Left ventricle myocardium superior (tissue), 1 donor: ENCODE data around the gene CEACAM1. TPM values are rescaled to one million over a fixed set of nuclear protein-coding genes. Genes with fewer than 3 reads are reported as not detected.
"Not testable (repeated sequence)": the region's sequence is repeated elsewhere in the genome, so short reads cannot be mapped to it uniquely, and the experiment has no call there.

Source experiments
- ATAC-seq: fragments of 200-7000 bp; cut with Tn5 transposase; one replicate; pipeline ENCODE4 v1.9.1; 2020; ENCODE audit warnings: mild to moderate bottlenecking, moderate library complexity
- DNase-seq: peaks from one replicate; pipeline ENCODE4 v3.0.0-alpha.2; 2020
- intact Hi-C: fragments of 100-400 bp; cut with micrococcal nuclease; formaldehyde crosslinking; loops from one replicate; pipeline ENCODE4 v1.11.0; 2022
- total RNA-seq: library from RNA; stranded (reverse); fragmentation: NEBNext Ultra II Directional; extraction: Animal tissue kit (Norgen Biotek cat#: 25700); gene quantifications from one replicate; pipeline ENCODE4 v1.2.1, GENCODE V29; 2021
- donor health status: DM: no; HTN: yes; CAD: no; lungs with severe emphysema.

The CEACAM1 gene
- total RNA-seq, 1 donor from 2014 or later = 4.0 TPM

GRCh38 chr19:42521346-42522030 is 6.8 kb downstream of the CEACAM1 start:
- DNase-seq (no peak), ATAC-seq (no peak)
- intact Hi-C loops = no loop called here

DNA sequence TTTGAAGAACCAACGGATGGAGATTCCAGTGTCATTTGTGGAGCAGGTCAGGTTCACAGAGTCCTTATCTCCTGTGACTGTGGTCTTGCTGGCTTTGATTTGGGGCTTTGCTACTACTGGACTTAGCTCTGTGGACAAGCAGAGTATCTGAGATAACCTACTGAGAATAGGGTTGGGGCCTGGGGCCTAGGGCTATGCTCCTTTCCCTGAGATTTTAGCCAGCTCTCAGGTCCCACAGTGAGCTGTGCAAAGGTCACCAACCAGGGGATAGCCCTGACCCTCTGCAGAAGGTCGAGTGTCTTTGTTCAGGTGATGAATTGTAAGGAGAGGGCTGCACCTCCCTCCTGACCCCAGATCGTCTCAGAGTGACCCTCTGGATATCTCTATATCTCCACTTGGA is 9.2 kb downstream of the CEACAM1 start:
- DNase-seq = no peak
- intact Hi-C loops = no loop called here
- ATAC-seq = no peak

DNA sequence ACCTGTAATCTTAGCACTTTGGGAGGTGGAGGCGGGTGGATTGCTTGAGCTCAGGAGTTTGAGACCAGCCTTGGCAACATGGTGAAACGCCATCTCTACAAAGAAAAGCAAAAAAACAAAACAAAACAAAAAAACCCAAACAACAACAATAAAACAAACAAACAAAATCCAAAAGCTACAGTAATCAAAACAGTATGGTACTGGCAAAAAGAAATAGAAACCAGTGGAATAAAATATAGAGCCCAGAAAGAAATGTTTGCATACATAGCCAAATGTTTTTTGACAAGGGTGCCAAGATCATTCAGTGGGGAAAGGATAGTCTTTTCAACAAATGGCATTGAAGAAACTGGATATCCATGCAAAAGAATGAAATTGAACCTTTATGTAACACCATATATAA is 11.5 kb downstream of the CEACAM1 start:
- no peak for ATAC-seq
- DNase-seq = no peak
- intact Hi-C loops = no loop called here

DNA sequence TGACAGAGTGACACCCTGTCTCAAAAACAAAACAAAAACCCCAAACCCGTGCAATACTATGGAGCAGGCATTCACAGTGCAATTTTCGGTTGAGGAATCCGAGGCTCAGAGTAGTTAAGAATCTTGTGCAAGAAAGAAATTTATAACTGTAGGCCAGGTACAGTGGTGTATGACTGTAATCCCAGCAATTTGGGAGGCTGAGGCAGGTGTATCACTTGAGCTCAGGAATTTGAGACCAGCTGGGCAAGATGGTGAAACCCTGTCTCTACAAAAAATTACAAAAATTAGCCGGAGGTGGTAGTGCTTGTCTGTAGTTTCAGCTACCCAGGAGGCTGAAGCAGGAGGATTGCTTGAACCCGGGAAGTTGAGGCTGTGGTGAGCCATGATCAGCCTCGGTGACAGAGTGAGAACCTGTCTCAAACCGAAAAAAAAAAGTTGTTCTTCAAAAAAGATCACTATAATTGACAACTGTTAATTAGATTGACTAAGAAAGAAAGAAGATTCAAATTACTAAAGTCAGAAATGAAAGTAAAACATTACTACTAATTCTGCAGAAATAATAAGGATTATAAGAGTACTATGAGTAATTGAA is 12.9 kb downstream of the CEACAM1 start:
- intact Hi-C loops = no loop called here
- DNase-seq (no peak), ATAC-seq (no peak)

DNA sequence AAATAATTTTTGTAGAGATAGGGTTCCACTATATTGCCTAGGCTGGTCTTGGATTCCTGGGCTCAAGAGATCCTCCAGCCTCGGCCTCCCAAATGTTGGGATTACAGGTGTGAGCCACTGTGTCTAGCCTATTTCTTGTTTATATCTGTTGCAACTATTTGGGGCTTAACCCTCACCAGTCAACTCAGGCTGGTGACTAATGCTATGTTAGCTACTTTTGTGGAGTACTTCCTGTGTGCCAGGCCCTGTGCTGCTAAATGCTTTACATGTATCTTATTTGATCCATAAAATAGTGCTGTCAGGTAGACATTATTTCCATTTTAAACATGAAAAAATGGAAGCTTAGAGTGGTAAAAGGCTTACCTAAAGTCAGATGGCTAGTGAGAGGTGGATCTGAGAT is 13.8 kb downstream of the CEACAM1 start:
- intact Hi-C loops = no loop called here
- DNase-seq = no peak
- no peak for ATAC-seq

DNA sequence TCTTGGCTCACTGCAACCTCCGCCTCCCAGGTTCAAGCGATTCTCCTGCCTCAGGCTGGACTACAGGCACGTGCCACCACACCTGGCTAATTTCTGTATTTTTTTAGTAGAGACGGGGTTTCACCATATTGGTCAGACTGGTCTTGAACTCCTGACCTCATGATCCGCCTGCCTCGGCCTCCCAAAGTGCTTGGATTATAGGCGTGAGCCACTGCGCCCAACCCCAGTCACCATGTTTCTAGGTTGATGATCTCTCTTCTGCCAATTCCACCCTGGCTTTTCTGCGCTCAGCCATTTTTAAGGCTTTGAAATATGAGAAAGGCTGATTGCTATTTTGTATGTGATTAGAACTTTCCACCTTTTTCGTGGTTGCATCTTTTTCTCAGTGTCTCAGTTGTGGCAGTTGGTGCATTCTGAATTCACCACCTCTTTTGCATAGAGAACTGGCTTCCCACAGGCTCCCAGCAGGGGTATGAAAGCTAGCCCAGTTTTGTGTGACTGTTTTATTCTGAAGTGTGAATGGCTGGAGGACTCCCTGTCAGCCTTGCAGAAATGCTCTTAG is 15.5 kb downstream of the CEACAM1 start:
- no peak for DNase-seq
- ATAC-seq = no peak
- intact Hi-C loops = no loop called here

- no peak for ATAC-seq
- DNase-seq = no peak
These were observed 16.1 kb downstream of the CEACAM1 start for GRCh38 chr19:42512130-42512636.

DNA sequence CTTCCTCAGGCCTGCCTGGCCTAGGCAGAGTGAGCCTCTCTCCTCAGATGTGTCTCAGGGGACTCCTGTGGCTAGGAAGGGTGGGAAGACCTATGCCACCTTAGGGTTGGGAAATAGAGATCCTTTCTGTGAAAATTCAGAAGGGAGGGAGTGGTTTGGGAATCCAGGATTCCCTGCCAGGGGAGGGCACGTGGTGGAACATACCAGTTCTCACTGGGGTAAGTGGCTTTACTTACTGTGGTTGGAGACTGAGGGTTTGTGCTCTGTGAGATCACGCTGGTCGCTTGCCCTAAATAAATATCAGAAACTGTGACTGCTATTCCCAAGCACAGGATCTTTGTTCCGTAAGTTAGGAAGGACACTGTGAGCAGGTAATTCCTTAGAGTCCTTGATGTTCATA is 16.9 kb downstream of the CEACAM1 start:
- ATAC-seq (no peak), DNase-seq (no peak)
- intact Hi-C loops = no loop called here

More at GRCh38 chr19:42512130-42512636, 16.1 kb downstream of the CEACAM1 start:
- intact Hi-C loops = no loop called here

DNA sequence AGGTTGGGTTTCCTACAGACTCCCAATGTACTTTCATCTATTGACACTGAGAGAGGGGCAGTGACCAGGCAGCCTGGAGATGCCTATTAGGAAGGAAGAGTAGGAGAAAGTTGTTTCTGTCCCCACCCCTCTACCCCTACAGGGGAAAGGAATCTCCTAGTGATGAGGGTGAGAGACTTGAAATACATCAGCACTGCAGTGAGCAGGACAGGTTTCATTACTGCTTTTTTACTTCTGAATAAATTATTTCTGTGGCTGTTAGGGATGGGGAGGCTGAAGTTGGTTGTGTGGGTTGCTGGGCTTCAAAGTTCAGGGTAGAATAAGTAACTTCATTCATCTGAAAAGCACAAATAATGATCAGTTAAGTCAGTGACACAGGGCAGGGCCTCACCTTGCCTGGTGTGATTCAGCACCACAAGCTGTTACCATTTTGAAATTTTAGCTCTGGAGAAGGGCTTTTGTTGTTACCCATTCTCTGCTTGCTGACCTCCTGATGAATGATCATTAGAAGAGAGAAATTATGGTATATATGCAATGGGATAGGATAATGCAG is 19.3 kb downstream of the CEACAM1 start:
- intact Hi-C loops = no loop called here
- no peak for DNase-seq
- no peak for ATAC-seq

DNA sequence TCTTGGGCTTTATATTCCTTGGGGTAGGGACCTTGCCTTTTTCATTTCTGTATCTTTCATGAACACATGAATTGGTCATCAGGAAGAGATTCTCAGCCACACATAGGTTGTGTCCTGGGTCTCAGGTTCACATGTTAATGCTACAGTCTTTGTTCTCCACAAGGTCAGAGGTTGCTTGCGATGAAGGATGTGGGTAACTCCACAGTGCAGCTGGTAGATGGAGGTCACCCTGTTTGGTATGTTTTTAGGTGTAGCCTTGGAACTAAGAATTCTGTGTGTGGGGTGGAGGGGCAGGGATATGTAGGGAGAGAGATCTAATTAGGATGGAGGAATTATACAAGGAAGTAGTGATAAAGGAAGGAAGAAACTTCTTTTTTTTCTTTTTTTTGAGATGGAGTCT is 23.2 kb downstream of the CEACAM1 start:
- ATAC-seq (no peak), DNase-seq (no peak)
- intact Hi-C loops = no loop called here

GRCh38 chr19:42501733-42502132 is 26.5 kb downstream of the CEACAM1 start:
- ATAC-seq = no peak
- DNase-seq = no peak
- intact Hi-C loops = no loop called here

- ATAC-seq, DNase-seq, intact Hi-C loops: not testable (repeated sequence)
These were observed 27.0 kb downstream of the CEACAM1 start for GRCh38 chr19:42501243-42501642.

- intact Hi-C loops = no loop called here
- DNase-seq = no peak
- peak; percentile 22 for ATAC-seq
These were observed 30.0 kb downstream of the CEACAM1 start for GRCh38 chr19:42498169-42498757.

DNA sequence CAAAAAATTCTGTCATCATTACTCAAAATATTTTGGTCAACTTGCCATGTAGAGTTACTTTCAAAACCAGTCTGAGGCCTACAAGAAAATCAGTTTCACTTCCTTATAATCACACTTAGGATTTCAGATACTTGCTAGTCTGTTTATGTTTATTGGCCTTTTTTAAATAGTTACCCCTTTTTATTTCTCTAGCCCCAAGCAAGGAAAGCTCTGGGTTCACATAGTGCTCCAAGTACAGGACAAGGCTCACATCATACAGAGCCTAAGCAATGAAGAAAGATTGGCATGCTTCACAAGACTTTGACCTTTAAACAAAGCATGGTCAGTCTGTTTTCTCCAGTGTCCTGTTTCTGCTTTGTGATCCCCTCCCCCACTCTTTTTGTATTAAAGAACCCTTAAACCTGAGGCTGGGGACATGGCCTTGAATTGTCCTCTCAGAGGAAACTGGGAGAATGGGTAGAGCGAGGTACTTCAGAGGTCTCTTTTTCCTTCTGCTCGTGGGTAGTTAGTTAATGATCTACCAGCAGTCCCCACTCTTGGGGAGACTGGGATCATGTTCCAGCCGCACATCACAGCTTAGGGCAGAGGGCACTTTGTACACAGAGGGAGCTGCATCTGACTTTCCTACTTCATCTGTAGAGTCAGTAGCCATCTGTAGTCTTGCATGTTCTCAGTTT is 30.7 kb downstream of the CEACAM1 start:
- no peak for ATAC-seq
- DNase-seq = no peak
- intact Hi-C loops = no loop called here

GRCh38 chr19:42496460-42497133 is 31.7 kb downstream of the CEACAM1 start:
- intact Hi-C loops = no loop called here
- ATAC-seq (no peak), DNase-seq (no peak)

GRCh38 chr19:42495663-42496062 is 32.6 kb downstream of the CEACAM1 start:
- no peak for ATAC-seq
- intact Hi-C loops = no loop called here

DNA sequence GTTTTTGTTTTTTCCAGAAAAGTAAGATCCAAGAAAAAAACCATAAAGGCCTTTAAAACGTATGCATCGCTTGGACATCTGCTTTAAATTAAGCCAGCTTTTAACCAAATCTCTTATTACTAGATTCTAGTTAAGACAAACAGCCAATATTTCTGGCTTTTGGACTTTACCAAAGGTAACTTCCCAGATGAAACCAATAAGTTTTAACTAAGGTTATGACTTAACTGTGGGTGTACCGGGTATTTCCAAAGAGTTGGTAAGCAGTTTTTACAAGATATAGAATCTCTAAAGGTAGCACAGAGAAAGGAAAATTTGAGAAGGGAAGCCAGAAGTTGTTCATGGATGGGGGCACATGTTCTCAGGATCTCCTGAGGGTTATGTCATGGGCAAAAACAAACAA is 34.0 kb downstream of the CEACAM1 start:
- intact Hi-C loops = no loop called here

More at GRCh38 chr19:42495663-42496062, 32.6 kb downstream of the CEACAM1 start:
- no peak for DNase-seq

DNA sequence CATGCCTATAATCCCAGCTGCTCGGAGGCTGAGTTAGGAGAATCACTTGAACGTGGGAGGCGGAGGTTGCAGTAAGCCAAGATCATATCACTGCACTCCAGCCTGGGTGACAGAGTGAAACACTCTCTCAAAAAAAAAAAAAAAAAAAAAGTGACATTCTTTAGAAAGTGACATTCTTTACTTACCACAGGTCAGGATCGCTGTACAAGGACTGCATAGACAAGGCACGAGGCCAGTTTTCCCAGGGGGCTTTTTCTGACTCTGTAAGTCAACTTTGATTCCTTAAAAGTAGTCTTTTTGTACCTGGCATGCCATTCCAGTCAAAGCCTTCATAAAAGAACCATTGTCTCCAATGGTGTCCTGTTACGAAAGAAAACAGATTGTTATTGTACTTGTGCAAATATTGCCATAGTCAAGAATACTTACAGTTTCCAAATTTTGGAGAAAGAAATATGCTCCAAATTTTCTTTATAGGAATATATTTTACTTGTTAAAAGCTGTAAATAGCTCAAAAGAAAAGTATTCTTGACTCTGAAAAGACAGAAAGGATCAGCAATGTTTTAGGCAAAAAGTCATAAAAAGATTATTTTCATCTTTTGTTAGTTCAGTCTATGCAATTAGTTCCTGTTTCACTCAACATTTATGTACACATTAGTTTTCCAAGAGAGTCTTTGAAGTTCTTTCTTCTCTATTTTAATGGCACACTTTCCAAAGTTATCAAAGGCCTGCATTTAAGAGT is 39.3 kb downstream of the CEACAM1 start:
- DNase-seq (no peak), ATAC-seq (no peak)
- intact Hi-C loops = no loop called here

More for the DNA sequence above, 34.0 kb downstream of the CEACAM1 start:
- no peak for ATAC-seq
- no peak for DNase-seq
